HUES48 (cell line): Measurements from ENCODE around the gene TBL1Y.

Source experiments
- H3K27ac ChIP-seq: one replicate; pipeline ENCODE4 v1.7.0; 2013; ENCODE audit warnings: low read depth, low read length, inconsistent platforms
- H3K27me3 ChIP-seq: 2 replicates; pipeline ENCODE4 v1.6.1; 2013; ENCODE audit warnings: mild to moderate bottlenecking, low read length; ENCODE audit not compliant: control insufficient read depth, insufficient read depth
- H3K36me3 ChIP-seq: 2 replicates; pipeline ENCODE4 v1.6.1; 2013; ENCODE audit warnings: low read length; ENCODE audit not compliant: control insufficient read depth, insufficient read depth
- H3K4me1 ChIP-seq: 2 replicates; pipeline ENCODE4 v1.6.1; 2013; ENCODE audit warnings: mild to moderate bottlenecking, low read length; ENCODE audit not compliant: control insufficient read depth, insufficient read depth
- H3K4me3 ChIP-seq: 2 replicates; pipeline ENCODE4 v1.5.1; 2013; ENCODE audit warnings: mild to moderate bottlenecking, low read depth, low read length
- H3K9ac ChIP-seq: 2 replicates; pipeline ENCODE4 v1.6.1; 2013; ENCODE audit warnings: mild to moderate bottlenecking, low read depth, low read length, moderate library complexity
- H3K9me3 ChIP-seq: 2 replicates; pipeline ENCODE4 v1.6.1; 2013; ENCODE audit warnings: low read length; ENCODE audit not compliant: control insufficient read depth, insufficient read depth

Gene TBL1Y

GRCh38 chrY:6972271-6972887 lies 61.9 kb downstream of the TBL1Y start:
- Histone ChIP-seq H3K4me3 (no peak overlapping the region), H3K4me1 (no peaks in the 10 kb centered on the region), H3K9me3 (no peaks in the 10 kb centered on the region), H3K36me3 (no peaks in the 10 kb centered on the region), H3K27ac (no peak overlapping the region), H3K27me3 (no peaks in the 10 kb centered on the region), H3K9ac (no peak overlapping the region)

GRCh38 chrY:6974971-6975370 lies 64.5 kb downstream of the TBL1Y start:
- no peak overlapping the region for H3K9ac ChIP-seq
- no peaks in the 10 kb centered on the region for H3K36me3 ChIP-seq

GRCh38 chrY:6977783-6978182 lies 67.3 kb downstream of the TBL1Y start:
- no peaks in the 10 kb centered on the region for H3K9me3 ChIP-seq
- no peaks in the 10 kb centered on the region for H3K4me1 ChIP-seq
- H3K36me3 ChIP-seq: no peaks in the 10 kb centered on the region
- no peak overlapping the region for H3K4me3 ChIP-seq
- H3K9ac ChIP-seq: no peak overlapping the region
- no peak overlapping the region for H3K27ac ChIP-seq
- H3K27me3 ChIP-seq: no peaks in the 10 kb centered on the region

More at GRCh38 chrY:6974971-6975370, 64.5 kb downstream of the TBL1Y start:
- H3K4me1 ChIP-seq: no peaks in the 10 kb centered on the region
- no peak overlapping the region for H3K4me3 ChIP-seq
- H3K27ac ChIP-seq: no peak overlapping the region
- H3K27me3 ChIP-seq: no peaks in the 10 kb centered on the region
- H3K9me3 ChIP-seq: no peaks in the 10 kb centered on the region

- Histone ChIP-seq H3K4me1 (no peaks in the 10 kb centered on the region), H3K4me3 (no peak overlapping the region), H3K9me3 (no peaks in the 10 kb centered on the region), H3K27ac (no peak overlapping the region), H3K27me3 (no peaks in the 10 kb centered on the region), H3K36me3 (no peaks in the 10 kb centered on the region), H3K9ac (no peak overlapping the region)
Observed at GRCh38 chrY:6983221-6983620, 72.7 kb downstream of the TBL1Y start.

GRCh38 chrY:6987811-6988210 lies 77.3 kb downstream of the TBL1Y start:
- no peak overlapping the region for H3K4me3 ChIP-seq
- no peak overlapping the region for H3K9ac ChIP-seq
- H3K27me3 ChIP-seq: no peaks in the 10 kb centered on the region
- no peaks in the 10 kb centered on the region for H3K9me3 ChIP-seq
- no peaks in the 10 kb centered on the region for H3K36me3 ChIP-seq
- no peak overlapping the region for H3K27ac ChIP-seq
- no peaks in the 10 kb centered on the region for H3K4me1 ChIP-seq

- H3K36me3 ChIP-seq: no peaks in the 10 kb centered on the region
- H3K27ac ChIP-seq: no peak overlapping the region
- no peaks in the 10 kb centered on the region for H3K9me3 ChIP-seq
- H3K27me3 ChIP-seq: no peaks in the 10 kb centered on the region
- no peak overlapping the region for H3K4me3 ChIP-seq
- H3K4me1 ChIP-seq: no peaks in the 10 kb centered on the region
- H3K9ac ChIP-seq: no peak overlapping the region
Observed at GRCh38 chrY:6989886-6990620, 79.6 kb downstream of the TBL1Y start.

- no peaks in the 10 kb centered on the region for H3K36me3 ChIP-seq
- H3K9ac ChIP-seq: no peak overlapping the region
- H3K27ac ChIP-seq: no peak overlapping the region
- no peaks in the 10 kb centered on the region for H3K9me3 ChIP-seq
- no peaks in the 10 kb centered on the region for H3K27me3 ChIP-seq
- H3K4me1 ChIP-seq: no peaks in the 10 kb centered on the region
- no peak overlapping the region for H3K4me3 ChIP-seq
Observed at GRCh38 chrY:6992041-6992440, 81.5 kb downstream of the TBL1Y start.

DNA sequence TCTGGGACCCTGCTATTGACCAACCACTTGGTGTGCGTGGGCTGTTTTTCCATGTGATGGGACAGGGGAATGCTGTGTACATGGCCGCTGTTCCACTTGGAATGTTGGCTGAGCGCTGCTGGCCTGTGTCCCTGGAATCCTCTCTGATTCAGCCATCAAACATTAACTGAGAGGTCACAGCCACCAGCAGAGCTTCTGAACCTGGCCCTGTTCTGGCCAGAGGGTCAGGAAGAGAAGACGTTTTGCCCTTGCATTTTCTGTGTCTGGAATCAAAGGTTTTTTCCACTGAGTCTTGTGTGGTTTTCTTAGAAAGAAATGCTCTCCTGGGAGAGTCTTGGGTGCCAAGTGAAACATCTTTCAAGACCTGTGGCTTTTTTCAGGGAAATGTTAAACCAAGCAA lies 85.5 kb downstream of the TBL1Y start:
- Histone ChIP-seq H3K27me3 (no peaks in the 10 kb centered on the region), H3K4me1 (no peaks in the 10 kb centered on the region), H3K9me3 (no peaks in the 10 kb centered on the region), H3K9ac (no peak overlapping the region), H3K36me3 (no peaks in the 10 kb centered on the region), H3K4me3 (no peak overlapping the region), H3K27ac (no peak overlapping the region)

- H3K4me3 ChIP-seq: no peak overlapping the region
- H3K4me1 ChIP-seq: no peaks in the 10 kb centered on the region
- H3K36me3 ChIP-seq: no peaks in the 10 kb centered on the region
- no peaks in the 10 kb centered on the region for H3K9me3 ChIP-seq
- H3K27me3 ChIP-seq: no peaks in the 10 kb centered on the region
- H3K27ac ChIP-seq: no peak overlapping the region
- no peak overlapping the region for H3K9ac ChIP-seq
Observed at GRCh38 chrY:6997503-6998066, 87.1 kb downstream of the TBL1Y start.

DNA sequence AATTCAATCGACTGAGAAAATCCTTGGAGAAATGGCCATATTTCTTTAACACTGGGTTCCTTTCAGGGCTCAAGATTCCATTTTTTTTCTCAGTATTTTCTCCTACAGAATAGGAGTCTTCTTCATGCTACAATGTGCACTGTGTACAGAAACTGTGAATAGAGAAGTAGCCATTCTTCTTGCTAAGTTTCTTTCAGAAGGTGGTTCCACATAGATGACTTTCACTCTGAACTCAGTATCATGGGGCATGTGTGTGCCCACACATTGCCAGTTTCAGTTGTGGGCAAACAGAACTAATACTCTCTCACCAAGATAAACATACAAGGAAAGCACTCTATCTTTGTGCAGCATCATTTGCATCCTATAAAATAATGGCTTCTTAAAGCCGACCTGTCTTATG lies 89.4 kb downstream of the TBL1Y start:
- no peaks in the 10 kb centered on the region for H3K36me3 ChIP-seq
- no peaks in the 10 kb centered on the region for H3K27me3 ChIP-seq
- no peak overlapping the region for H3K4me3 ChIP-seq
- no peaks in the 10 kb centered on the region for H3K4me1 ChIP-seq
- H3K9me3 ChIP-seq: no peaks in the 10 kb centered on the region
- no peak overlapping the region for H3K9ac ChIP-seq
- no peak overlapping the region for H3K27ac ChIP-seq

- H3K9me3 ChIP-seq: no peaks in the 10 kb centered on the region
- no peaks in the 10 kb centered on the region for H3K27me3 ChIP-seq
- H3K9ac ChIP-seq: no peak overlapping the region
- H3K27ac ChIP-seq: no peak overlapping the region
- no peaks in the 10 kb centered on the region for H3K4me1 ChIP-seq
- no peak overlapping the region for H3K4me3 ChIP-seq
- H3K36me3 ChIP-seq: no peaks in the 10 kb centered on the region
Observed at GRCh38 chrY:7002581-7002980, 92.1 kb downstream of the TBL1Y start.
